Stimulated activated CD4-positive, alpha-beta T cell treated with anti-CD3 and anti-CD28 coated beads, Interleukin-4, amount 100 ng/mL, for 24 hours (primary cell): ENCODE data around the gene HNRNPUL1.
"Not testable (repeated sequence)": the region's sequence is repeated elsewhere in the genome, so short reads cannot be mapped to it uniquely, and the experiment has no call there.

Experiments used
- DNase-seq: peaks from one replicate; pipeline ENCODE4 v3.0.0-alpha.2; 2020

The HNRNPUL1 gene

GRCh38 chr19:41263850-41264580 lies at the start of gene HNRNPUL1:
HNRNPUL1 (plus strand) TSS chr19:41264372; CDS start chr19:41264504, 132 bp downstream.
- peak; percentile 100 for DNase-seq

DNA sequence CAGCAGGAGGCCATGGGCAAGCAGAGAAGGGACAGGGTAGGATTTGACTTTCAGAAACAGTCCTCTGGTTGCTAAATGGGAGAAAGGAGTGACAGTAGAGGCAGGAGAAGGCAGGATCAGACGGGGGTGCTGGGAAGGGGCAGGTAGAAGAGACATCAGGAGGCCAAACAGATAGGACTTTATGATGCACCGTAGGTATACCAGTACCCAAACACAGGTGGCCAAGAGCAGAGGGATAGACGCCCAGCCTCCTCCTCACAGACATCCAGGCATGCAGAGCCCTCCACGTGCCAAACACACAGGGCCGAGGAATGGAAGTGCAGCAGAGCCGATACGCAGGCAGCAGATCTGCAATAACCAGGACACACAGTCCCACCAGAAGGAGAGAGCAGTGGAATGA lies 46.4 kb upstream of the HNRNPUL1 start:
- no peak for DNase-seq

GRCh38 chr19:41218249-41218614 lies 45.9 kb upstream of the HNRNPUL1 start:
- no peak for DNase-seq

- DNase-seq: no peak
These were observed 45.3 kb upstream of the HNRNPUL1 start, which contains the start of gene AXL for GRCh38 chr19:41218615-41219507. AXL (plus strand) TSS chr19:41219223; CDS start chr19:41219393, 170 bp downstream.

DNA sequence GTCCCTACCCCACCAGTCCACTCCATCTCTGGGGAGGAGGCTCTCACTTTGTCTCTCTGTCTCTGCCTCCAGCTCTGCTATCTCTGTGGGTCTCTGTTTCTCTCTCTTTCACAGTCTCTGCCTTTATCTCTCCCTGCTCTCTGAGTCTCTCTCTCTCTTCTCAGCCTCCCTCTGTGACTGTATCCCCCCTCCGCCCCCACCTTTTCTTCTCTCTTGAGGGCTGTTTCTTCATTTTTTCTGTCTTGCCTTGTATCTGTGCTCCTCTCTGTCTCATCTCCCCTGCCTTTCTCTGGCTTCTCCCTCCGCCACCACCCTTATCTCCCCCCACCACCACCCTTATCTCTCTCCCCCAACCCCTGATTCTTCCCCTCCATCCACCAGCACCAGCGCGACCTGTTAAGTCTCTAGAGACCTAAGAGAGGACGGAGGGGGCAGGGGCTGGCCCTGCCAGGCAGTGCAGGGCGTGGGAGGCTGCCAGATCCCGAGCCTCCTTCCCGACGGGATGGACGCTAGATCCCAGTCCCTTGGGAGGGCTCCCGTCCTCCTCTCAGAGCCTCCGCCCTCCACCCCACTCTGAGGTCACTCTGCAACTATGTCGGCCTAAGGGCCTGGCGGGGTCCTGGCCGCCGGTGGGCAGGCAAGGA lies 44.1 kb upstream of the HNRNPUL1 start:
- DNase-seq: no peak

- DNase-seq: no peak
These were observed 43.4 kb upstream of the HNRNPUL1 start for GRCh38 chr19:41220811-41221210.

- no peak for DNase-seq
These were observed 42.5 kb upstream of the HNRNPUL1 start for GRCh38 chr19:41221514-41222205.

DNA sequence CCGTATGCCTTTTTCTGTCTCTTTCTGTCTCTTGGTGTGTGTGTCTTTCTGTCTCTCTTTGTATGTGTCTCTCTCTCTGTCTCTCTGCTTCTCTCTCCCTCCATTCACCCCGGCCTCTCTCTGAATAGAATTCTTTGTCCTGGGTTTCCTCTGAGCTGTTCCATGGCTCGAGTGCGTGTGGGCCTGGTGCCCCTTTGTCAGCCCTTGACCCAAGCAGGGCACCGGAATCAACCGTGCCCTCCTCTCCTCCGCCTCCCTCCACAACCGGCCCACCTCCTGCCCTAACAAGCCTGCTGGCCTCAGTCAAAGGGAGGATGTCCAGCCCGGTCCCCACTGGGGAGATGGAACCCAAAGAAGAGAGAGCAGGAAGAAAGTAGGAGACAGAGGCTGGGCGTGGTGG lies 41.9 kb upstream of the HNRNPUL1 start:
- DNase-seq: no peak

DNA sequence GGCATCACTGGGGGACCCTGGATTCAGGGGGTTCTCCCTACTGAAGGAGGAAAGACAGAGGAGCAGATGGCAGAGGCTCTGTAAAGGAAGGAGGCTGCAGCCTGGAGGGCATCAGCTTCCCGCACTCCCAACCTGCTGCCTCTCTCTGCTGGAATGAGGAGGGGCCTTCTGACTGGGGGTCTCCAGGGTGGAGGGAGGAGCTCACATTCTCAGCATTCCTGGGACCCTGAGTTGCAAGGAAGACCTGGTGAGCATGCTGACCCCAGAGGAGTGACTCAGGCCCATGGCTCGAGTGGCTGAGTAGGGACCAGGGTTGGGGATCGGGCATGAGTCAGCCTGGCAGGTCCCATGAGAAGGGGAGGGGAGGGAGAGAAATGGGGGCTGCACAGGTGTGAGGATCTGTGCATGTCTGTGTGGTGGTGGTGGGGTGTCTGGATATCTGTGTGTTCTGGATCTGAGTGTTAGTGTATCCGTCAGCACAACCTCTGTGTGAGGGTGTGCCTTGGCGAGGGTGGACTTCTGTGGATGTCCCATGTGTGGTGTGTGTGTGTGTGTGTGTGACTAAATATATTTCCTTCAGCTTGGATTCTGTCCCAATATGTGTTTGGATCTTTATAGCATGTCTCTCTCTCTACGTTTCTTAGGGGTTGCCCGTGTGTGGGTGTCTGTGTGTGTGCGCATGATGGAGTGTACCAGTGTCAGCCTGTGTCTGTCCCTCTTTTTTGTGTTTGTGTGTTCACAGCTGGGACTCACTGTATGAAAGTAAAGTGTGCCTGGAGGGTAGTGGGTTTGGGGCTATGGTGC lies 40.5 kb upstream of the HNRNPUL1 start:
- no peak for DNase-seq

DNA sequence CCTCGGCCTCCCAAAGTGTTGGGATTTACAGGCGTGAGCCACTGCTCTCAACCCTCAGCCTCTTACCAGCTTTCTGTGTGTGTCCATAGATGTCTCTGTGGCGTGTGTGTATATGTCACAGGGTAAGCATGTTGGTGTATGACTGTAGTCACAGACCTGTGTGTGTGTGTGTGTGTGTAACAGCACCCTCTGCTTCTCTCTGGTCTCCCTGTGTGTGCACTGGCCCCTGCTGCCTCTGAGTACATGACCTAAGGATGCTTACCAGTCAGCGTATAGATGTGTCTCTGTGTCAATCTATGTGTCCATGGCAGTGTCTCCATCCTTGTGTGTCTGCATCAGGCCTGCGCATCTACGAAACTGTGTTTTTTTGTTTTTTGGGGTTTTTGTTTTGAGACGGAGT lies 39.5 kb upstream of the HNRNPUL1 start:
- DNase-seq: no peak

GRCh38 chr19:41225238-41226052 lies 38.7 kb upstream of the HNRNPUL1 start:
- peak; percentile 71 for DNase-seq

DNA sequence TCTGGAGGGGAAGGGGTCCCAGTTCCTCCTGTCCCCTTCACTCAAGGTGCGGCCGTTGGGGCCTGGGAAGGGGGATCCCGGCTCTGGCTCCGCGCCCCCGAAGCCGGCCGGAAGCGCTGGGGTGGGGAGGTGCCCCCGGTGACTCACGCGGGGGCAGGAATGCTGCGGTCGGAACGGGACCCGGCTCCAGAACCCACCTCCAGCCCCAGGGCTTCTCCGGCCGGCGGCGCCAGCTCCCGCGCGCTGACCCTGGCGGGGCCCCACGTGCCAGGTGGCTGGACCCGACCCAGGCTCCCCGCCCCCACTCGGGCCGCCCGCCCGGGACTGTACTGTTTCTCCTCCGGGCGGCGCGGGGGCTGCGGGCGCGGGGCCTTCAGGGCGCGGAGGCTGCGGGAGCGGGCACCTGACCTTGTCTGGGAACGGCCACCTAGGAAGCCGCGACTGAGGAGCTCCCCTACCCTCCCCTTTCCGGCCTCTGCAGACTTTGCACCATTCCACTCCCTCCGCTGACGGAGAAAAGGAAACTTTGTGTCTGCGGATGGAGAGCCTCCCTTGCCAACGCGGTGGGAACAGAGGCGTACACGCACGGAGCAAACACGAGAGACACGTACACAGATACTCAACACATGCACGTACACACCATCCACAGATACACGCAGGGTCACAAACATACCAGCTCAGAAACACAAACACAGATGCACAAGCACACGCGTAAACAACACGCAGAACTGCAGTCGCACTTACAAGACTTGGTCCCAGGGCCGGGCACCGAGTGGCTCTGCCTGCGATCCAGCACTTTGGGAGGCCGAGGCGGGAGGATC lies 37.9 kb upstream of the HNRNPUL1 start:
- DNase-seq: peak; percentile 39

DNA sequence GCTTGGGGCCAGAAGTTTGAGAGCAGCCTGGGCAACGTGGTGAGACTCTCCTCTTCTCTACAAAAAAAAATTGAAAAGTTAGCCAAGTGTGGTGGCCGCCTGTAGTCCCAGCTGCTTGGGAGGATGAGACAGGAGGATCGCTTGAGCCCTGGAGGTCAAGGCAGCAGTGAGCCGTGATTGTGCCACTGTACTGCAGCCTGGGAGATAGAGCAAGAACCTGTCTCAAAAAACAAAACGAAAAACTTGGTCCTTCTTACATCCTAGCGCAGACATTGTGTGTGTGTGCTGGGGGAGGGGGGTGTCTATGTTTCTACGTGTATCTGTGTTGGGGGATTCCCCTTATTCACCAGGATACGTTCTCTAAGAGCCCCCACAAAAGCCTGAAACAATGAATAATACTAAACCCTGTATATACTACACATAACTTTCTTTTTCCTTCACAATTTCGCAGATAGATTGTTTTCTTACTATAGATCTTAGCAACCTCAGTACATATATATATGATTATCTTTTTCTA lies 37.2 kb upstream of the HNRNPUL1 start:
- DNase-seq: no peak

DNA sequence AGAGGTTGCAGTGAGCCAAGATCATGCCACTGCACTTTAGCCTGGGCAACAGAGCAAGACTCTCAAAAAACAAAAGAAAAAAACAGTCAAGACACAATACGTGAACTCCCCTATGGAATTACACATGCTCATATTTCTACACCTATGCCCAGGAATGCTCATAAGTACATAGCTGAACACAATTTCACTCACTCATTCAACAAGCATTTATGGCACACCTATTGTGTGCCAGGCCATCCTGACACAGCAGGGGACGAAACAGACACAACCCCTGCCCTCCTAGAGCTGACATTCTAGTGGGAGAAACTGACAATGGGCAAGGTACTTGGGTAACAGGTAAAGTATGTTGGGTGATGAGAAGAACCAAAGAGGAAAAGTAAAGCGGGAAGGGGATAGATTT lies 35.7 kb upstream of the HNRNPUL1 start:
- no peak for DNase-seq

- DNase-seq: not testable (repeated sequence)
These were observed 34.8 kb upstream of the HNRNPUL1 start for GRCh38 chr19:41229338-41229737.

DNA sequence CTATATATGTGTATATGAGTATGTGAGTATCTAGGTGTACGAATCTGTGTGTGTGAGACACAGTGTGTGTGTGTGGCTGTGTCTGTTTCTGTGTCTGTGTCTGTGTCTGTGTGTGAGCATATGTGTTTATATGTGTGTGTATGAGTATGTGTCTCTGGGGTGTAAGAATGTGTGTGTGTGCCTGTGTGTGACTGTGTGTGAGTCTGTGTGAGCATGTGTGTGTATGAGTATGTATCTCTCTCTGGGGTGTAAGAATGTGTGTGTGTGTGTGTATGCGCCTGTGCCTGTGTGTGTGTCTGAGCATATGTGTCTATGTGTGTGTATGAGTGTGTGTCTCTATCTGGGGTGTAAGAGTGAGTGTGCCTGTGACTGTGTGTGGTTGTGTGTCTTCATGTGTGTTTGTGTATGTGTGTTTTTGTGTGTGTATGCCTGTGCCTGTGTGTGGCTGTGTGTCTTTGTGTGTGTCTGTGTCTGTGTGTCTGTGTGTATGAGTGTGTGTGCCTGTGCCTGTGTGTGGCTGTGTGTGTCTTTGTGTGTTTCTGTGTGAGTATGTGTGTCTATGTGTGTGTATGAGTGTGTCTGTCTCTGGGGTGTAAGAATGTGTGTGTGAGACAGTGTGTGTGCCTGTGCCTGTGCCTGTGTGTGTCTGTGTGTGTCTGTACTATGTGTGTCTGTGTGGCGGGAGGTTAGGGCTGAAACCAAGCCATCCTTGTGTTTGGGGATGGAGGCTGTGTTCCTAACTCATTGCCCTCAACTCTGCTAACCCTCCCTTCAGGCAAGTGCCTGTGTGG lies 33.9 kb upstream of the HNRNPUL1 start:
- DNase-seq: no peak

DNA sequence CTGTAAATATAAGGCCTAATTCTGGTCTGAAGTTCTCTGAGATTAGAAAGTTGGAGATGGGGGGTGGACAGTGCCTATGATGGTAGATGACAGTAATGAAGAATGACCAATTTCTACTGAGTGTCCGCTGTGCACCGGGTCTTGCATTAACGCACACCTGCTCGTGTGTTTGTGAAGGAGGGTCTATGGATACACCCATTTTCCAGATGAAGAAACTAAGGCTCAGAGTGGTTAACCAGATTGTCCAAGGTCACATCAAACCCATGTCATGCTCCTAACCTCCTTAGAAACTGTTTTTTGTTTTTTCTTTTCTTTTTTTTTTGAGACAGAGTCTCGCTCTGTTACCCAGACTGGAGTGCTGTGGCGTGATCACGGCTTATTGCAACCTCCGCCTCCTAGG lies 31.5 kb upstream of the HNRNPUL1 start:
- no peak for DNase-seq

DNA sequence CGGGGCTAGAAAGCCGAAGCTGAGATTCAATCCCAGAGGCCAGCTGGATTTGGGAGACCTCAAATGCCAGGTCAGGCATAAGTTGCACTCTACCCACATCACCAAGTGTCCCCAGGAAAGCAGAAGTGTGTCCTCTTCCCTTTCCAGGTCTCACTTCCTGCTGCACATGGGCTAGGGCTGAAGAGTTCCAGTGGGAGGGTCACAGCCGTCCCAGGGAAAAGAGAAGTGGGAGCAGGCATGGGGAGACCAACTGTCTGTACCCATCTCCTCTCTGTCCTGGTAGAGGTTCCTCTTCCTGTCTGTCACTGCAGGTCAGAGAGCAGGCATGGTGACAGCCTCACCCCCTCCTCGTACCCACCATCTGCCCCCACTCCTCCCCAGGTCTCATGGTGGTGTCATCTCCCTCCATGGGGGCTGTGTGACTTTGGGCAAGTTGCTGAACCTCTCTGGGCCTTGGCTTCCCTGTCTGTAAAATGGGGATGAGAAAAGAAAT lies 30.4 kb upstream of the HNRNPUL1 start:
- no peak for DNase-seq
